OCI-LY7 (cell line): ENCODE data around the gene LTB4R. TPM values are rescaled to one million over a fixed set of nuclear protein-coding genes. Genes with fewer than 3 reads are reported as not detected.

Source experiments
- BruUV-seq: library from RNA; stranded (reverse); fragments of 400-500 nt; replicated peaks from 2 replicates; lab custom pipeline; 2021; lab: Mats Ljungman, UMichigan
- CTCF ChIA-PET: fragments of 300-600 bp; sonication (Branson Sonifier 250); formaldehyde crosslinking; loops from one replicate; lab custom pipeline; 2022; ENCODE audit warnings: antibody characterized with exemption; ENCODE audit not compliant: unreplicated experiment; lab: Charles Lee
- POLR2A ChIA-PET: fragments of 300-600 bp; sonication (Branson Sonifier 250); formaldehyde crosslinking; loops from one replicate; lab custom pipeline; 2022; ENCODE audit warnings: antibody characterized with exemption; lab: Charles Lee
- DNase-seq: peaks from one replicate; pipeline ENCODE4 v3.0.0-alpha.2; 2015; ENCODE audit warnings: low spot score
- H2AFZ ChIP-seq: fragments of 200-600 bp; sonication (generic), shearing (Covaris generic); 2 replicates; pipeline ENCODE4 v1.6.1; 2014; ENCODE audit warnings: mild to moderate bottlenecking, antibody characterized with exemption, low read length, moderate library complexity
- H3K27ac ChIP-seq: fragments of 200-600 bp; sonication (generic); 2 replicates; pipeline ENCODE4 v1.5.1; 2014; ENCODE audit warnings: mixed run types, low read depth, mild to moderate bottlenecking, moderate library complexity, low read length, inconsistent platforms; ENCODE audit not compliant: poor library complexity, severe bottlenecking
- H3K36me3 ChIP-seq: fragments of 200-600 bp; sonication (generic); 2 replicates; pipeline ENCODE4 v1.6.1; 2014; ENCODE audit warnings: mild to moderate bottlenecking, antibody characterized with exemption, low read length, moderate library complexity, mixed read lengths; ENCODE audit not compliant: insufficient read depth
- H3K4me1 ChIP-seq: fragments of 200-600 bp; sonication (generic); 2 replicates; pipeline ENCODE4 v1.5.1; 2014; ENCODE audit warnings: mild to moderate bottlenecking, low read length; ENCODE audit not compliant: insufficient read depth, poor library complexity, severe bottlenecking
- H3K4me2 ChIP-seq: fragments of 200-600 bp; sonication (generic); 2 replicates; pipeline ENCODE4 v1.6.1; 2014; ENCODE audit warnings: mild to moderate bottlenecking, low read length
- H3K4me3 ChIP-seq: fragments of 200-600 bp; sonication (generic); 2 replicates; pipeline ENCODE4 v1.5.1; 2014; ENCODE audit warnings: mild to moderate bottlenecking, low read depth, low read length; ENCODE audit not compliant: poor library complexity, severe bottlenecking
- H3K79me2 ChIP-seq: fragments of 200-600 bp; sonication (generic); 2 replicates; pipeline ENCODE4 v1.6.1; 2016; ENCODE audit warnings: low read depth, mild to moderate bottlenecking, low read length, moderate library complexity, mixed read lengths; ENCODE audit not compliant: insufficient read depth
- H3K9me2 ChIP-seq: fragments of 200-600 bp; sonication (generic); 2 replicates; pipeline ENCODE4 v1.6.1; 2016; ENCODE audit warnings: mild to moderate bottlenecking, low read length, mixed read lengths; ENCODE audit not compliant: insufficient read depth
- H3K9me3 ChIP-seq: fragments of 200-600 bp; sonication (generic); 2 replicates; pipeline ENCODE4 v1.6.1; 2014; ENCODE audit warnings: mild to moderate bottlenecking, mixed run types, low read length, mixed read lengths
- H4K20me1 ChIP-seq: fragments of 200-600 bp; sonication (generic); 2 replicates; pipeline ENCODE4 v1.6.1; 2014; ENCODE audit warnings: mild to moderate bottlenecking, antibody characterized with exemption, low read length, moderate library complexity, mixed read lengths; ENCODE audit not compliant: insufficient read depth
- EZH2phosphoT487 ChIP-seq: fragments of 200-600 bp; sonication (generic); IDR thresholded peaks from 2 replicates; pipeline ENCODE4 v1.6.1; 2018; ENCODE audit warnings: low read depth, borderline replicate concordance, mild to moderate bottlenecking, mixed run types, antibody characterized with exemption, low read length, moderate library complexity, mixed read lengths
- intact Hi-C: fragments of 100-400 bp; cut with micrococcal nuclease; formaldehyde crosslinking; loops from one replicate; pipeline ENCODE4 v1.10.0; 2022; ENCODE audit not compliant: unreplicated experiment
- total RNA-seq, 2 experiments: library from RNA; depleted of rRNA in 1 of 2; stranded (reverse); fragments of >200 nt in 1 of 2; shearing (Covaris generic) in 1 of 2; gene quantifications; 2 replicates each; pipeline ENCODE4 v1.2.3, GENCODE V29; 2014 to 2022
- TF ChIP-seq, protein P1 (sequence below): fragments of 200-600 bp; sonication (generic); conservative IDR thresholded peaks from 2 replicates; pipeline ENCODE4 v1.5.1; 2014; ENCODE audit warnings: mild to moderate bottlenecking, antibody characterized with exemption, low read length, moderate library complexity, mixed read lengths

The LTB4R gene
- total RNA-seq, 2 experiments from 2014 or later = 15.8 to 28.3 TPM

DNA sequence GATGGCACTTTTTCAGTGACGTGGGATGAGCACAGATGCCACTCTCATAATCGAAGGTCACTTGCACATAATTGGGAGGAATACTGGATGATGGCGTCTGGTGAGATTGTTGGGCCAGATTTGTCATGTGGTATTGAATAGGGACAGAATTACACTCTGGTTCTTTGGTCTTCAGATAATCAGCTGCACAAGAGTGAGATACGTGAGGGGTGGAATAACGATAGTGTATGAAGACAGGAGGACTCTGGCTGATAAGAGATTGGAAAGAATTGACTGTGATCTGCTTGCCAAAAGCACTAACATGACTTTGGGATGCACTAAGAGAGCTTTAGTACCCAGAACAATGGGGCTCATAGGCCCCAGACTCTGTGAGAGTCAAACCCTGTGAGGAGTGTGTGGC is 32.9 kb upstream of the LTB4R start:
- Histone ChIP-seq H3K9me3 (no peaks in the 10 kb centered on the region), H3K4me3 (no peak overlapping the region), H2AFZ (no peak overlapping the region), H3K79me2 (no peaks in the 10 kb centered on the region), H3K9me2 (no peaks in the 10 kb centered on the region), H4K20me1 (no peaks in the 10 kb centered on the region), H3K27ac (no peak overlapping the region), H3K36me3 (no peaks in the 10 kb centered on the region), H3K4me2 (no peak overlapping the region), H3K4me1 (peaks cover 26% of the 10 kb centered on the region)
- TF ChIP-seq EZH2phosphoT487 = no peak
- TF ChIP-seq, protein P1, sequence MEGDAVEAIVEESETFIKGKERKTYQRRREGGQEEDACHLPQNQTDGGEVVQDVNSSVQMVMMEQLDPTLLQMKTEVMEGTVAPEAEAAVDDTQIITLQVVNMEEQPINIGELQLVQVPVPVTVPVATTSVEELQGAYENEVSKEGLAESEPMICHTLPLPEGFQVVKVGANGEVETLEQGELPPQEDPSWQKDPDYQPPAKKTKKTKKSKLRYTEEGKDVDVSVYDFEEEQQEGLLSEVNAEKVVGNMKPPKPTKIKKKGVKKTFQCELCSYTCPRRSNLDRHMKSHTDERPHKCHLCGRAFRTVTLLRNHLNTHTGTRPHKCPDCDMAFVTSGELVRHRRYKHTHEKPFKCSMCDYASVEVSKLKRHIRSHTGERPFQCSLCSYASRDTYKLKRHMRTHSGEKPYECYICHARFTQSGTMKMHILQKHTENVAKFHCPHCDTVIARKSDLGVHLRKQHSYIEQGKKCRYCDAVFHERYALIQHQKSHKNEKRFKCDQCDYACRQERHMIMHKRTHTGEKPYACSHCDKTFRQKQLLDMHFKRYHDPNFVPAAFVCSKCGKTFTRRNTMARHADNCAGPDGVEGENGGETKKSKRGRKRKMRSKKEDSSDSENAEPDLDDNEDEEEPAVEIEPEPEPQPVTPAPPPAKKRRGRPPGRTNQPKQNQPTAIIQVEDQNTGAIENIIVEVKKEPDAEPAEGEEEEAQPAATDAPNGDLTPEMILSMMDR = no peak
- POLR2A ChIA-PET = no interaction called here
- intact Hi-C loops = no loop called here
- BruUV-seq = no TSS peak
- CTCF ChIA-PET = no interaction called here
- DNase-seq = no peak

DNA sequence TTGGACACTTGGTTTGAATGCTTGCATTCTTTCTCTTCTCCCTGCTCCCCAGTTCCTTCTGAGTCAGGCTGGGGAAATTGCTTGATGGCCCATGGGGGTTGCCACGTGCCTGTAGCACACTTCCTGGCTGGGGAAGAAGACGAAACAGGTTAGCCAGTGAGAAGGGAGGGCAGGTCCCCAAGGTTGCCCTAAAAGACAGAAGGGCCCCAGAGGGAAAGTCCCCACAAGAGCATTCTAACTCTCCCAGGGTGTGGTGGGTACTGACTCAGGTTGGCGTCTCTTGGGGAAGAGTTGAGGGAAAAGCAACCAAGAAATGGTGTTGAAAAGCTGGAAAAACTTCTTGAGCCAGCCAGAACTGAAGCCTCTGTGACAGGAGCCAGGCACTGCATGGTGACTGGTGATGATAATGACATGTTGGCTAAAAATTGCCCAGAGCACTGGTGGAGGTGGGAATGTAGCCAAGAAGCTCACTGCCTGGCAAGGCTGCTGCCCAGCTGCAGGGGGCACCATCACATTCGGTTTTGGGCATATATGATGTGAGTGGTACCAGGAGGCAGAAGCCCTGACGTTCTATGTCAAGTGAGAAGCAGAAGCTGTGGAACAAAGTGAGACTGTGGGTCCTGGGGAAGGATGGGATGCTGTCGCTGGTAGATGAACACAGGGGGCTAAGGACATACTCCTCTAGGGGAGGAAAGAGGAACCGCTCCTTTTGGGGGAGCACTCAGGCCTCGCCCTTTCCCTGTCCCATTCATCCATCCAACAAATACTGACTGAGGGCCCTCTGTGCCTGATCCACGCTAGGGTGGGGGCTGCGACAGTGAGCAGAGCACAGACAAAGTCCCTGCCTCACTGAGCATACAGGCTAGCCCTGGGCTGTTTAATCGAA is 31.8 kb upstream of the LTB4R start:
- no peak for TF ChIP-seq EZH2phosphoT487
- TF ChIP-seq, protein P1 = peak; percentile 63
- no peaks in the 10 kb centered on the region for H3K79me2 ChIP-seq
- CTCF ChIA-PET = interaction anchor here (1.0 kb wide), 1 partner anchor 13 kb away, joined by 5 read pairs; no protein-coding TSS in a partner anchor
- H4K20me1 ChIP-seq = no peaks in the 10 kb centered on the region
- H3K9me3 ChIP-seq = no peaks in the 10 kb centered on the region
- H3K4me1 ChIP-seq = peaks cover 14% of the 10 kb centered on the region
- POLR2A ChIA-PET = interaction anchor here (0.9 kb wide), 1 partner anchor 37 kb away, joined by 3 read pairs; the partner anchor contains the start of gene TINF2
- H3K36me3 ChIP-seq = no peaks in the 10 kb centered on the region
- BruUV-seq = no TSS peak
- H3K27ac ChIP-seq = no peak overlapping the region
- DNase-seq = peak; percentile 19
- H2AFZ ChIP-seq = no peak overlapping the region
- no peaks in the 10 kb centered on the region for H3K9me2 ChIP-seq
- H3K4me2 ChIP-seq = no peak overlapping the region
- no peak overlapping the region for H3K4me3 ChIP-seq
- intact Hi-C loops = no loop called here
